GM23248 (cell line): ENCODE data around the gene KIAA1671.

ENCODE experiments used
- EZH2 ChIP-seq: fragments of 200-600 bp; sonication (generic); IDR thresholded peaks from 2 replicates; pipeline ENCODE4 v1.6.1; 2018; ENCODE audit warnings: antibody characterized with exemption, mild to moderate bottlenecking; ENCODE audit not compliant: insufficient read depth, poor library complexity, severe bottlenecking
- EZH2phosphoT487 ChIP-seq: fragments of 200-600 bp; sonication (generic); IDR thresholded peaks from 2 replicates; pipeline ENCODE4 v1.6.1; 2018; ENCODE audit warnings: antibody characterized with exemption, moderate library complexity, mild to moderate bottlenecking, low read depth; ENCODE audit not compliant: insufficient read depth

GRCh38 chr22:25061134-25061533, 108.6 kb downstream of the KIAA1671 start:
- TF ChIP-seq EZH2 (no peak), EZH2phosphoT487 (no peak)
